Breast epithelium (tissue), 3 donors: Measurements from ENCODE around the gene BEND5.

Experiments
- CTCF ChIP-seq, 3 donors: fragments of 450-650 bp; IDR thresholded peaks; one replicate each; pipeline ENCODE4 v1.5.1; 2016 to 2017; ENCODE audit warnings: antibody characterized with exemption in 3 of 3, mild to moderate bottlenecking in 3 of 3, moderate library complexity in 3 of 3
- POLR2A ChIP-seq: fragments of 450-650 bp; IDR thresholded peaks from one replicate; pipeline ENCODE4 v1.6.1; 2016; ENCODE audit warnings: antibody characterized with exemption, mild to moderate bottlenecking, moderate library complexity
- POLR2AphosphoS5 ChIP-seq, 3 donors: sonication (generic); formaldehyde crosslinking; IDR thresholded peaks; one replicate each; pipeline ENCODE4 v1.6.1; 2017; ENCODE audit warnings: antibody characterized with exemption in 3 of 3

- TF ChIP-seq CTCF (IDR thresholded peaks at IDR 0.05): no peak
- no peak for TF ChIP-seq POLR2A
- TF ChIP-seq POLR2AphosphoS5 (IDR thresholded peaks at IDR 0.05): no peak
These were observed 81.5 kb downstream of the BEND5 start for GRCh38 chr1:48695161-48695560.
